DMS79 treated with DMSO at 0.1 percent for 48 hours (cell line): Measurements from ENCODE around the gene TUBB1.

Source experiments
- DNase-seq: peaks from one replicate; lab custom pipeline; 2025; lab: John Stamatoyannopoulos, UW

The TUBB1 gene

GRCh38 chr20:59043698-59044097 lies 24.5 kb downstream of the TUBB1 start:
- peak; percentile 68 for DNase-seq

DNA sequence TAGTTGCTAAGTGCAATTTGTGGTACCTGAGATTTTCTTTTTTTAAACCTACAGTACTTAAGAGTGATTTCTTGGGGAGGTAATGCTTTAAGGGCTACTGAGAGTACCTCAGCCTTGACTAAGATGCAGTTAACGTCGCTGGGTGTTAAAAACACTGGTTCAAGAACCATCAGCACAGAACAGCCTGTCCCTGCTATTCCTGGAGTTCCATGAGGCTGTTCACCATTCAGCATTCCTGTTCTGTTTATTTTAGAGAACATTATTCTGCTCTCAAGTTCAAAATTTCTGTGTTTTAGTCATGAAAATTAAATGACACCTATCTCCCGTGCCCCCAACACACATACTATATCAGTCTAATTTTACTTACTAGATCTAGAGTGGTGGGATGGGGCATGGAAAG lies 25.1 kb downstream of the TUBB1 start:
- peak; percentile 77 for DNase-seq

- no peak for DNase-seq
Observed at GRCh38 chr20:59044796-59045195, 25.6 kb downstream of the TUBB1 start.

GRCh38 chr20:59046862-59047261 lies 27.6 kb downstream of the TUBB1 start:
- no peak for DNase-seq

- DNase-seq = no peak
Observed at GRCh38 chr20:59047938-59048680, 28.9 kb downstream of the TUBB1 start.

DNA sequence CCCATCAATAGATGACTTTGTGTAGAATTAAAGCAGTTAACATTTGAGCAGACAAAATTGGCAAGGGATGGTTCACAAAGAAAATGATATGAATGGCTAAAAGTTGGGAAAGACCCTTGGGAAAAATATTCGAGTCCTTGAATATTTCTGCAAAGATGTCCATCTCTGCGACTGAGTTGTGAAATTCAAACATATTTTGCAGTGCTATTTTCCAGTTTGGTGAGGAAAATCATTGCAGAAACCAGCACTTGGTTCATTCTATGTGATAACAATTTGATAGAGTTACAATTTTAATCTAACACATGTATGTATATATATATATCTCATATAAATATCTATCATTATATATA lies 29.4 kb downstream of the TUBB1 start:
- no peak for DNase-seq

- DNase-seq = no peak
Observed at GRCh38 chr20:59050437-59050836, 31.2 kb downstream of the TUBB1 start.

GRCh38 chr20:59051666-59052185 lies 32.5 kb downstream of the TUBB1 start:
- DNase-seq = no peak

GRCh38 chr20:59055302-59055701 lies 36.1 kb downstream of the TUBB1 start:
- DNase-seq = no peak

DNA sequence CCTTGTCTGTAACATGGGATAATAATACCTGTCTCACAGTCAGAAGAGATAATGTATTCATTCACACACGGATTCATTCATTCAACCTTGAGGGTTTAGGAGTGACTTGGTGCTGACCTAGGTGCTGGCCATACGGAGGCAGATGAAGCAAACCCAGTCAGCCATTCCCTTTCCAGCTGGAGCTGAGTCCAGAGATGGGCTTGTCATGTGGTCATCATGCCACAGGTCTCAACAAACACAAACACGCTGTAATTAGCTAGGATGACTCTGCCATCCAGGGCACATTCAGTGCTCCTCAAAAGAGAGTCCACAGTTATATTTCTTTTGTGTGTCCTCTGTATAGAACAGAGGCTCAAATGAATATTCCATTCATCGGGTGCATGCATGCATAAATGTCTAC lies 42.9 kb downstream of the TUBB1 start:
- DNase-seq = no peak

DNA sequence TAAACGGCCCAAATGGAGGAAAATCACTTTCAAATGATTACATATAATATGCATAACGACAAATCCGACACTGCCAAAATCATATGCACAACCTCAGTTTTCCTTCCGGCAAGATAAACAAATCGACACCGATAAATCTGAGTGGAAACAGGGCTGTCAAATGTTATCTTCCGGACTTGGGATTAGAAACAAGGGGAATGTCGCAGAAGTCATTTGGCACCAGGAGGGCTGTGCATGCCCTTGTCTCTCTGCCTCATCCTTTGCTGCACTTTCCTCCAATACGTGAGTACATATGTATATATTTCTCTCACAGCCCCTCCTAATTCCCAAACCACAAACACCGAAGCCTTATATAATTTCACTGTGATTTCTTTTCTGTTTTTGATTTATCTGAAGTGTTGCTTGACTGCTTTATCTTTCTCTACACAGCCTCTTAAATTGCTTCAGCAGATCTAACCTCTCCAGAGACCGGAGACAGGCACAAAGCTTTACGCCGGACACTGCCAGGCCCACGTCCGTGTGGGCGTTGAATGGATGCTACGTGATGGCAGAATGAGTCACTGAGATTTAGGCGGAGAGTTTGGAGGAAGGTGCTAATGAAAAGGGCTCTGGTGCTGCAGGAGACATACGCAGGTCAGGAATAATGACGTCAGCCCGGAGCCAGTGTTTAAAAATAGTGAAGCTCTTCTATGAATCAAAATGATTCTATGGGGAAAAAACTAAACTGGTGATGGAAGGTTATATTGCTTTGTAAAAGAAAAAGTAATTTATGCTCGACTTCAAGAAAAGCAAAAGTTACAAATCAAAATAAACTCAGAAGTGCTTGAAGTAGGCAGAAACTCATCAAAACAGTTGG lies 44.4 kb downstream of the TUBB1 start:
- DNase-seq = no peak

- peak; percentile 43 for DNase-seq
Observed at GRCh38 chr20:59064214-59064722, 45.0 kb downstream of the TUBB1 start.

GRCh38 chr20:59068534-59068933 lies 49.3 kb downstream of the TUBB1 start:
- DNase-seq = no peak

- no peak for DNase-seq
Observed at GRCh38 chr20:59069026-59069425, 49.8 kb downstream of the TUBB1 start.

DNA sequence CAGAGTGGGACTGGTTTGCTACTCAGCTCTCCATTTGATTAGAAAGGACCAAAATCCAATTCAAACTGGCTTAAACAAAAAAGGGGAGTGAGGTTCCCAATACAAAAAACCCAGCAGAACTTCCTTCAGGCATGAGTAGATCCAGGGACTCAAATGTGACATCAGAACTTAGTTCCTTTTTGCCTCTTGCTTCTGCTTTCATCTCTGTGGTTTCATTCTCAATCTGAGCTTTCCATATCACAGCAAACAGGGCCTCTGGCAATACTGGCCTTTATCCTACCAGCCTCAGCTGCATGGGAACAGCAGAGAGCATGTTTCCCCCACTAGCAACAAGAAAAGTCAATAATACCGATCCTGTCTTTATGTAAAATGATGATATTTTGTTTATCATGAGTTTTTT lies 52.0 kb downstream of the TUBB1 start:
- no peak for DNase-seq

DNA sequence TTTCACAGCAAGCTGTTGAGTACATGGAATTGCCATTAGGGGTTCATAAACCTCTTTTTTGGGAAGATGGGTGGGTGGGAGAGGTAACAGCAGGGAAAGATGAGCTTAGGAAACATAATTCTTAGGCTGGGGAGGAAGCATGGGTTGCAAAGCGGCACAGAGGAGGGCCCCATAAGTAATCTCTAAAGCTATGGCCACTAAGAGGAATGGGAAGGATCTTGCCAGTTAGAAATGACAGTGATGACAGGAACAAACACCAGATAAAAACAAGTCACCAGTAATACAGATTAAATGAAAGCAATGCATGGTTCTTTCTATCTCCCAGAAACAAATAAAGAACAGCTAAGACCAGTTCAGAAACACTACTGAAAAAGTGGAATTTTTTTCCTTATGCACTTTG lies 54.4 kb downstream of the TUBB1 start:
- DNase-seq = no peak

GRCh38 chr20:59074456-59074855 lies 55.2 kb downstream of the TUBB1 start:
- DNase-seq = no peak

- DNase-seq = no peak
Observed at GRCh38 chr20:59075934-59076508, 56.8 kb downstream of the TUBB1 start.
